Measurements from ENCODE around the gene CNTLN.
"Not testable (repeated sequence)": the region's sequence is repeated elsewhere in the genome, so short reads cannot be mapped to it uniquely, and the experiment has no call there.

CNTLN gene

DNA sequence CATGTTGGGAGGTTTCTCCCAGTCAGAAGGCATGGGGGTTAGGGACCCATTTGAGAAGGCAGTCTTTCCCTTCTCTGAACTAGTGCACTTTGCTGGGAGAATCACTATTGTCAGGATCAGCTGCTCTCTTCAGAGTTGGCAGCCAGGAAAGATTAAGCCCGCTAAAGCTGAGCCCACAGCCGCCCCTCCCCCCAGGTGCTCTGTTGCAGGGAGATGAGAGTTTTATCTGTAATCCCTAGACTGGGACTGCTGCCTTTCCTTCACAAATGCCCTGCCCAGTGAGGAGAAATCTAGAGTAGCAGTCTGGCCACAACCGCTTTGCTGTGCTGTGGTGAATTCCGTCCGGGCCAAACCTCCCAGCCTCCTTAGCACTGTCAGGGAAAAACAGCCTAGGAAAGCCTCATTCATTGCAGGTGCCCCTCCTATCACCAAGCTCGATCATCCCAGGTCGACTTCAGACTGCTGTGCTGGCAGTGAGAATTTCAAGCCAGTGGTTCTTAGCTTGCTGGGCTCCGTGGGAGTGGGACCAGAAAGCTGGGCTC, 69.8 kb downstream of the CNTLN start:
- DNase-seq: no peak

DNA sequence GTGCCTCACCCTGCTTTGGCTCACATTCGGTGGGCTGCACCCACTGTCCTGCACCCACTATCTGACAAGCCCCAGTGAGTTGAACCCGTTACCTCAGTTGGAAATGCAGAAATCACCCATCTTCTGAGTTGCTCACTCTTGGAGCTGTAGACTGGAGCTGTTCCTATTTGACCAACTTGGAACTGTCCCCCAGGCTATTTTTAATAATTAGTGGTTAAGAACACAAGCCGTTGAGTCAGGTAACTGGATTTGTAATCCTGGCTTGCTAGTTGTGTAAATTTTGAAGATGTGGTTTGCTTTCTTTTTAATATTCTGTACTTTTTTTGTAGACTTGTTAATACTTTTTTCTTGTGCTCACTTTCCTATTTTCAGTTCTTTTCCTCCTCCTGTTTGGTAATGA, 81.2 kb downstream of the CNTLN start:
- DNase-seq: no peak

DNA sequence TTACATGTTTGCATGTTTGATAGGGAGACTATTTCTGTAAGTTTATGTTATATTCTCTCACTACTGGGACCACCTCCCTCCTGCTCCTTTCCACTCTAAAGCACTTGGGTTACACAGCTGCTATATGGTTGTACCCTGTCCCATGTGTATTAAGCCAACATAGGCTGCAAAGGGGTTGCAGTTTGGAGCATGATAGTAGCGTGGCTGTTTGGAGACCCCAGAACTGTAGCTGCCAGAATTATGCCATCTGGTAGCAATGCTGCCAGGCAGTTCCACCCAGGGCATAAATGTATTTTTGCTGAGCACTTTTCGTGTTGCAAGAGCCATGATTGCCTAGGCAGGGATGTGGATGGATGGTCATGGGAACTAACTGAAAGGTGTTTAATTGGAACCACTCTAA, 81.8 kb downstream of the CNTLN start:
- DNase-seq: no peak

DNA sequence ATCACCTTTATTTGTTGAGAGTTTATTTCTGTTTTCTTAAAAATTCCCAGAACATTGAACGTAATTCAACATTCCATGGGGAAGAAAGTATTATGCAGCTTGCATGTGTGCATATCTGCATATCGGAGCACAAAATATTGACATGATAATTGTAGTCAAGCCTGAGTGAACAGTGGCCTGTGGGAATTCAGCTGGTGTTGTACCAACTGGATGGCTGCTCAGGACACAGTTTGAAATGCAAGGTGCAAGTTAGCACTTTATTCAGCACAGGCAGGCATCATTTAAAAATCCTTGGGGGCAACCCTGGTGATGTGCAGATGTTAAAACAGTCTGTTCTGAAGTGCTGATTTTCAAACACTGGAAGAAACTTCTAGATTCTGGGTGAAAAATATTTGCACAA, 82.4 kb downstream of the CNTLN start:
- DNase-seq: no peak

DNA sequence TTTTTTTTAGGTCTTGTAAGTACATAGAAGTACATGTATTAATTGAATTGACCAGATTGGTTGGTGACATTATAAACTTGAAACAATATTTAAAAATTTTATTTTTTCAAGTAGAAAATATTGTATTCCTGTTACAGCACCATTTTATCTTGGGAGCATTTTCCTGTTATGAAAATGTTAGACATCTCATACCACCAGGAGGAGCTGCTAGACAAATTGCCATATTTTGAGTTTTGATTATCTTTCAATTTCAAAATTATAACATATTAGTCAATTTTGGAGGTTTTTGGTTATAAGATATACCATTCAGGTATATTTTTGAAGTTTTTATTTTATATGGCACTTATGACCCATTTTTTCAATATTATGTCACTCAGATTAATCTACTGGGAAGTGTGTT, 84.4 kb downstream of the CNTLN start:
- DNase-seq: no peak

DNA sequence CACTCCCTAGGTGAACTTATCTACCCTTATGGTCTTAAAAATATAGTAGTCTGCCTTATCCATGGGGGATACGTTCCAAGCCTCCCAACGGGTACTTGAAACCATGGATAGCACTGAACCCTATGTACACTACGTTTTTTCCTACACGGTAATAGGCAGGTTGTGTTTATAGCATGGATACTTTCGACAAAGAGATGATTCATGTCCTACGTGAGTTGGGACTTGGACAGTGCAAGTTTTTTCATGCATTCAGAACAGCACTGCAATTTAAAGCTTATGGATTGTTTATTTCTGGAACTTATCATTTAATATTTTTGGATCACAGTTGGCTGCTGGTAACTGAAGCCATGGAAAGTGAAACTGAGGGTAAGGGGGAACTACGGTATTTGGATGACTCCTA, 88.1 kb downstream of the CNTLN start:
- no peak for DNase-seq

DNA sequence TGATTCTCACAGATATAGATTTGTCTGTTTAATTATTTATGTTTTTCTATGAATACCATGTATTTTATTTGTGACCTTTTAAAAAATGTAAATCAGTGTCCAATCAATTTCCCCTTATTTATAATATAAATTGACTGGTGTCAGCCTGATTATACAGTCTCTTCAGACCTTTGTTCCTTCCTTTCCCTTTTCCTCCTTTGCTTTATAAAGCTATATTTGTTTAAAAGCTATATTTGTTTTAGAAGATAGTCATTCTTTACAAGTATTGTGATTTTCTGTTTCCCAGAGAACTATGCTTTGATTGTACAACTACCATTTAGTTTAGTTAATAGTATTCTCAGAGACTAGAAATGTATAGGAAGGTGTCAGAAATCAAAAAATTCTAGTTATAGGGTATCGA, 90.6 kb downstream of the CNTLN start:
- no peak for DNase-seq

DNA sequence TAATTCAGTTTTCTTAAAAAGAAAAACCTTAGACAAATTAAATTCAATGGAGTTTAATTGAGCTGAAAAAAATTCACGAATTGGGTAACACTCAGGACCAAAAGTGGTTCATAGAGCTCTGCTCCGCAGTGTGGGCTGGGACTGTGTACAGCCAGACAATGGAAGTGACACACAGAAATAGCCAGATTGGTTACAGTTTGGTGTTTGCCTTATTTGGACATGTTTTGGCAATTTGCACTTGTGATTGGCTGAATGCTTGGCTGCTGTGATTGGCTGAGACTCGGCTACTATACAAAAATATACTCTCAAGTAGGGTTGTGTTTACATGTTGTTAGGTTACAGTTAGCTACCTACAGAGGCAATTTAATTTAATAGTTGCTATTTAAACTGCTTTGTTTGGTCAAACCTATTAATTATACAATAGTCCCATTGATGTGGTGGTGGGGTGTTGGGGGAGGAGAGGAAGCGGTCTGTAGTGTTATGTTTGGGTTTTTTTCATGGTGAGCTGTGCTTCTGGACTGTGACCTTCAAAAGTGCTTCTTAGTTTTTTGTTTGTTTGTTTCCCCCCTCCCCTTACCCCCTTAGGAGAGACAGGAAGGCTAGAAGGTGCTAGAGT, 95.2 kb downstream of the CNTLN start:
- no peak for DNase-seq

DNA sequence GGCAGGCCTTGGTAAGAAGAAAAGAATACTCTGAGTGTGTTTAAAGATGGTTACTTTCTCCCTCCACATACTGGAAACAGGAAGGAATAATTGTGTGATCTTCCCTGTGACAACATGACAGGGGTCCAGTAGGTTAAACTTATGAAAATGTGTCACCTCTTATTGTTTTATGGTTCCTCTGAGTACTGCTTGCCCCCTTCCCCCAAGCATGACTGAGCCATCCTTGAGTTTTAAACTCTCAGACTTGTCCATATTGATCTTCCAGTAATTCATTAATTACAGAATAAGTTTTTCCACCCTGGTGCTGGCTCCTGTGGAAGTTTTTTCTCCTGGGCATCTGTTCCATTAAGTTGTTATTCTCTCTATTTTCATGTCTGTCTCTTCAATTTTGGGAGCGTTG, 95.8 kb downstream of the CNTLN start:
- DNase-seq: no peak

DNA sequence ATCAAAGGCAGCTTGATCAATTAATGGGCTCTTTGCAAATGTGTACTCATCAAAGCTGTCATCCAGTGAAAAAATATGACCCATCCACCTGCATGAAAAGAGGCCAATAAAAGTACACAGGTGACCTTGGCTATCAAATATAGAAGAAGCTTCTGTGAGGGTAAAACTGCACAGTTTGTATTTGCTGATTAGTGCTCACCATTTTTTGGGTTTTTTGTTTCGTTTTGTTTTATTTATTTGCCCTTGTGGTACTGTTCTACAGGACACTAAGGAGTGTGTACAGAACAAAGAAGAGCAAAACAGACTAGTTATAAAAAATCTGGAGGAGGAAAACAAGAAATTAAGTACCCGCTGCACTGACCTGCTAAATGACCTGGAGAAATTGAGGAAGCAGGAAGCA, 101.3 kb downstream of the CNTLN start:
- DNase-seq: no peak

DNA sequence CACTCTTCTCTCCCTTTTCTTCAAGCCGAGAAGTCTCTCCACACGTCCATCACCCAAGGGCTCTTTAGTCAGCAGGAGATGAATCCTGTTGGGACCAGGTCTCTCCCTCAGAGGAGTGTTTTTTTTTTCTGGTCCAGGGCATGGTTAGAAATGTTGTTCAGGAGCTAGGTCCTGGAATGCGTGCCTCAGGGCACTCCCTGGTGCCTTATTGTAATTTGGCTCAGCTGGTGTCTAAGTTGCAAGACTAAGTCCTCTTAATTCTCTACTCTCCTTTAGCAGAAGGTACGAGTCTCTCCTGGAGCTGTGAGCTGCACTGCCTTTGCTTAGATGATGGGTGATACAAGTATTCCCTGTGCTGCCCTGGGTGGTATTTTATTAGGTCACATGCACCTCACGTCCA, 111.9 kb downstream of the CNTLN start:
- no peak for DNase-seq

DNA sequence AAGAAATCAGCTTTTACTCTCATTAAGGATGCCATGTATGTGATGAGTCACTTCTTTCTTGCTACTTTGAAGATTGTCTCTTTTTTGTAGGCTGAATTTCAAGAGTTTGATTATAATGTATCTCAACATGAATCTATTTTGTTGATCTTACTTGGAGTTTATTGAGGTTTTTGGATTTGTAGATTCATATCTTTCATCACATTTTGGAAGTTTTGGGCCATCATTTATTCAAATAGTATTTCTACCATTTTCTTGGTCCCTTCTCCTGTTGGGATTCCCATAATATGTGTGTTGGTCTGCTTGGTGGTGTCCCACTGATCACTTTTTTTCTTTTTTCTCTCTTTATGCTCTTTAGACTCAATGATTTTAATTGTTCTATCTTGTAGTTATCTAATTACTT, 116.3 kb downstream of the CNTLN start:
- DNase-seq: no peak

DNA sequence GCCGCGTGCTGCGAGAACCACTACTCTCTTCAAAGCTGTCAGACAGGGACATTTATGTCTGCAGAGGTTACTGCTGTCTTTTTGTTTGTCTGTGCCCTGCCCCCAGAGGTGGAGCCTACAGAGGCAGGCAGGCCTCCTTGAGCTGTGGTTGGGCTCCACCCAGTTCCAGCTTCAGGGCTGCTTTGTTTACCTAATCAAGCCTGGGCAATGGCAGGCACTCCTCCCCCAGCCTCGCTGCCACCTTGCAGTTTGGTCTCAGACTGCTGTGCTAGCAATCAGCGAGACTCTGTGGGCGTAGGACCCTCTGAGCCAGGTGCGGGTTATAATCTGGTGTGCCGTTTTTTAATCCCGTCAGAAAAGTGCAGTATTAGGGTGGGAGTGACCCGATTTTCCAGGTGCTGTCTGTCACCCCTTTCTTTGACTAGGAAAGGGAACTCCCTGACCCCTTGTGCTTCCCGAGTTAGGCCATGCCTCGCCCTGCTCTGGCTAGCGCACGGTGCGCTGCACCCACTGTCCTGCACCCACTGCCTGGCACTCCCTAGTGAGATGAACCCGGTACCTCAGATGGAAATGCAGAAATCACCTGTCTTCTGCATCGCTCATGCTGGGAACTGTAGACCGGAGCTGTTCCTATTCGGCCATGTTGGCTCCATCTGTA, 133.8 kb downstream of the CNTLN start:
- not testable (repeated sequence) for DNase-seq

DNA sequence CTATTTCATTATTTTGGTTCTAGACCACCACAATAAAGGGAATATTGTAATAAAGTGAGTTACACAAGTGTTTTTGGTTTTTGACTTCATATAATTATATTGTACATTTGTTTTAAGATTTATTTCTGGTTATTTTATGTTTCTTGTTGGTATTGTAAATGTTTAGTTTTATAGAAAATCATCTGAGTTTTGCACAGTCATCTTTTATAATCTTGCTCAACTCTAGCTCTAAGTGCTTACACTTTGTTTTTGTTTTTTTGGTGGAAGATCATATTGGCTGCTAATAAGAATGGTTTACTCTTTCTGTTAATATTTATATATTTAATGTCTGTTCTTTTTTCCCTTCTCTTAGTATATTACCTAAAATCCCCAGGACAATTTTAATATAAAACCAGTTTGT, 135.0 kb downstream of the CNTLN start:
- no peak for DNase-seq

DNA sequence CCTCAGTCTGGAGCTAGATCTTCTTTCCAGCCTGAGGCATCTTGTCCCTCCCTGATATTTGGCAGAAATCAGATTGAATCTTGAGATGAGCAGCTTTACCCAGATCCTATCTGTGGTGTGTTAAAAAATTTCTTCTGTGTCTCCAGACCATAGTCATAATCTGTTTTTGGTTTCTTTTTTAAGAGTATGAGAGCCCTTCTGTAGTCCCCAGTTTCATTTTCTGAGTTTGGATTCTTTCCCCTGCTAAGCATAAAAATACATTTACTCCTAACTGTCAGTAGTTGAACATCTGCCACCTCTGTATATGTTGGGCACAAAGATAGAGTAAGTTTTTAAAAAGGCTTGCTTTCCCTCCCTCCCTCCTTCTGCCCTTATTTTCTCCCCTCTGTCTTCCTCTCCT, 137.7 kb downstream of the CNTLN start:
- DNase-seq: no peak

DNA sequence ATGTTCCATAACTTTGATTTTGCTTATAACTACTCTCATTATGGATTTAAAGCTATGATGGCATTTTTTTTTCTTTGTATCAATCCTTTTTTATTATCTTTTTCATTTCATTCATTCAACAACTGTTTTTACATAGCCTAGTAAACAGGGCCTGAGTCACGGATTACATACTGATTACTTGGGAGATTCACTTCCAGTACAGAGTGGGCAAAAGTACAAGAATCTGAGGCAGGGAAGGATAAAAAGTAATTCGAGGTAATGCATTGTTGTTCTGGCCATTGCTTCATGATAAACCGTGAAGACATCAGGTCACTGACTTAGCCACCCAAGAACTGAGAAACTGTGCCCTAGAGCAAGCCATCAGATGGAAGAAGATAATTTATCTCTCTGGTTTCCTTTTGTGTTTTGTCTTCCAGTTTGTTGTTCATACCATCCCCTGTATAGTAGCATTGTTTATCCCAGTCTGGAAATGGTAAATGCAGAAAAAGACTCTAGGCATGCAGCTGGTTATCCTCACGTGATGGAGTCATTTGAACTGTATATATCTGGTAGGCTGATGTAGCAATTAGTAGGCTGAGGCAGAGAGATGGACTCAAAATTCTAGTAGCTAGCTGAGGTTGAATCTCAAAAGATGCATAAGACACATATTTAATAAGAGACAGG, 145.6 kb downstream of the CNTLN start:
- no peak for DNase-seq

DNA sequence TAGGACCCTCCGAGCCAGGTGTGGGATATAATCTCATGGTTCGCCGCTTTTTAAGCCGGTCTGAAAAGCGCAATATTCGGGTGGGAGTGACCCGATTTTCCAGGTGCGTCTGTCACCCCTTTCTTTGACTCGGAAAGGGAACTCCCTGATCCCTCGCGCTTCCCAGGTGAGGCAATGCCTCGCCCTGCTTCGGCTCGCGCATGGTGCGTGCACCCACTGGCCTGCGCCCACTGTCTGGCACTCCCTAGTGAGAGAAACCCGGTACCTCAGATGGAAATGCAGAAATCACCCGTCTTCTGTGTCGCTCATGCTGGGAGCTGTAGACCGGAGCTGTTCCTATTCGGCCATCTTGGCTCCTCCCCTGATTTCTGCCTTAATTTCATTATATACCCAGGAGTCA, 155.8 kb downstream of the CNTLN start:
- not testable (repeated sequence) for DNase-seq

DNA sequence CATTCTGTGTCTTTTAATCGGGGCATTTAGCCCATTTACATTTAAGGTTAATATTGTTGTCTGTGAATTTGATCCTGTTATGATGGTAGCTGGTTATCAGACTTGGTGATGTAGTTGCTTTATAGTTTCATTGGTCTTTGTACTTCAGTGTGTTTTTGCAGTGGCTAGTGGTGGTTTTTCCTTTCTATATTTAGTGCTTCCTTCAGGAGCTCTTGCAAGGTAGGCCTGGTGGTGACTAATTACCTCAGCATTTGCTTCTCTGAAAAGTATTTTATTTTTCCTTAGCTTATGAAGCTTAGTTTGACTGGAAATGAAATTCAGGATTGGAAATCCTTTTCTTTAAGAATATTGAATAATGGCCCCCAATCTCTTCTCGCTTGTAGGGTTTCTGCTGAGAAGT, 156.9 kb downstream of the CNTLN start:
- DNase-seq: no peak

DNA sequence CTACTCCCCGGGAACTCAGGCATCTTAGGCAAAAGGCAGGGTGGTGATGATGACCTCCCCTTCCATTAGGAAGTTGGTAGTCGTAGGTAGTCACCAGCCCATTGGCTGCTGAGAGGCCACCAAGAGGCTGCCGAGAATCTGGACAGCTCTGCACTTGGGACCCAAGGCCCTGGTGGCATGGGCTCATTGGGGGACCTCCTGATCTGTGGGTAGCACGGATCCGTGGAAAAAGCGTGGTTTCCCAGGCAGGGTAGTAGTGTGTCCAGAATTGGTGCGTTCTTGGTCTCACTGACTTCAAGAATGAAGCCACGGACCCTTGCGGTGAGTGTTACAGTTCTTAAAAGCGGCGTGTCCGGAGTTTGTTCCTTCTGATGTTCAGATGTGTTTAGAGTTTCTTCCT, 158.8 kb downstream of the CNTLN start:
- DNase-seq: no peak

DNA sequence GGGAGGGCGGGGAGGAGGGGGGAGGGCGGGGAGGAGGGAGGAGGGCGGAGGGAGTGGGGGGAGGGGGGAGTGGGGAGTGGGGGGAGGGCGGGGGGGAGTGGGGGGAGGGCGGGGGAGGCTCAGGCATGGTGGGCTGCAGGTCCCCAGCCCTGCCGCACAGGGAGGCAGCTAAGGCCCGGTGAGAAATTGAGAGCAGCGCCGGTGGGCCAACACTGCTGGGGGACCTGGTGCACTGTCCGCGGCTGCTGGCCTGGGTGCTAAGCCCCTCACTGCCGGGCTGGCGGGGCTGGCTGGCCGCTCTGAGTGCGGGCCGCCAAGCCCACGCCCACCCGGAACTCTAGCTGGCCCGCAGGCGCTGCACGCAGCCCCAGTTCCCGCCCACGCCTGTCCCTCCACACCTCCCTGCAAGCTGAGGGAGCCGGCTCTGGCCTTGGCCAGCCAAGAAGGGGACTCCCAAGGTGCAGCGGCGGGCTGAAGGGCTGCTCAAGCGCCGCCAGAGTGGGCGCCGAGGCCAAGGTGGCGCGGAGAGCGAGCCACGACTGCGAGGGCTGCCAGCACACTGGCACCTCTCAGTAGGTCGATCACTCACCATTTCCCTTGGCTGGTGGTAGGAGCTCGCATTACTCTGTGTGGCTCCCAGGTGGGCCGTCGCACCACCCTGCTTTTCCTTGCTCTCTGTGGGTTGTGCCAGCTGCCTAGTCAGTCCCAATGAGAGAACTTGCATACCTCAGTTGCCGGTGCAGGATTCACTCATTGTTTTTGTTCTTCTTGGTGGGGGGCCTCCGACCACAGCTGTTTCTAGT, 160.2 kb downstream of the CNTLN start:
- DNase-seq: no peak

DNA sequence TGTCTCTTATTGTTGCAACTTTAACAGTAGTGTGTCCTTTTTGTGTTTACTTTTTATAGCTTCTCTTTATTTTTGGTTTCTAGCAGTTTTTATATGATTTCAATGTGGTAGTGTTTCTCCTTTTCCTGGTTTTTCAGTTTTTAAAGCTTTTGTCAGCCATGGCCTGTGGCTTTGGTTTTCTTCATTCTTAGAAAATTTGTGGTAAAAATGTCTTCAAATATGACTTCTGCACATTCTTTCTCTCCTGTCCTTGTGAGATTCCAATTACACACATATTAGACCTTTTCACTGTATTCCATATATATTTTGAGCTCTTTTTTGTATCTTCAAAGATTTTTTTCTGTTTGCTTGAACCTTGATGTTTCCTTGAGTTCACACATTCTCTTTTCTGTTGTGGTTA, 180.5 kb downstream of the CNTLN start:
- DNase-seq: no peak

DNA sequence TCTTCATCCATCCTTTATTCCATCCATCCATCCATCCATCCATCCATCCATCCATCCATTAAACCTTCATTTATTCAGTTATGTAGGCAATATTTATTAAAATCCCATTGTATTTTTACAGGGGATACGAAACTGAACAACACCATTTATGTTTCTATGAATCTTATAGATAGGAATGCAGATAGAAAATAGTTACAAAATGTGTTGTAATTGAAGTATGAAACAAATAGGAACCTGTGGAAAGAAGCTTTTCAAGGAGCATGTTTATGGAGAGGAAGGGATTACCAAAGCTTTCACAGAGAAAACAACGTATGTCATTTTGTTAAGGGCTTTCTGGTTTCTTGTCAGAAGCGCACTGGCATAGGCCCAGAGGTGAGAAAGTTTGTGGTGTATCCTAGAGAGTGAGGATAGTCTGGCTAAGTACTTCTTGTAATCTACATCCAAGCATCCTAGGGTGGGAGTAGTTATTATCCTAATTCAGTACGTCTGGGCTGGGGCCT, 184.0 kb downstream of the CNTLN start:
- DNase-seq: no peak

DNA sequence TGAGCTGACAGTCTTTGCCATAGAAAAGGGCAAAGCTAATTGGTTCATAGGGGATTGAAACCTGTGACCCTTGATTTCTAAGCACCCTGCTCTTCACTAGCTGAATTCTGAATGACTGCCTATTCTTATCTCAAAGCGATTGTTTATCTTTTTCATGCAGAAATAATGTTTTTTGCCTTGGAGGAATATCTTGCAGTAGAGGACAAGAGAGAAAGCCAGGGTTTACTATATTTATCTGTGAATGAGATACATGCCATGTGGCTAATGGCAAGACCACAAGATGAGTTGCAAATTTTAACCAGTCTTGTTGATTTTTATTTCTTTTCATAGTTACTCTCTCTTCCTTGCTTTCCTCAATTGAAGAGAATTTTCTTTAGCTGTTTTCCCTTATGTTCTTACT, 185.0 kb downstream of the CNTLN start:
- DNase-seq: no peak

All from activated CD4-positive, alpha-beta T cell treated with anti-CD3 and anti-CD28 coated beads for 4 hours (primary cell).